Trophoblast cell (in vitro differentiated cells and primary cell): ENCODE results near the gene CHCHD3.
"Not testable (repeated sequence)": the region's sequence is repeated elsewhere in the genome, so short reads cannot be mapped to it uniquely, and the experiment has no call there.

Experiments used
- DNase-seq, 2 donors: peaks; one replicate each; pipeline ENCODE4 v3.0.0-alpha.2; 2016
- H2AFZ ChIP-seq: 2 replicates; pipeline ENCODE4 v1.6.1; 2013; ENCODE audit warnings: low read length, moderate library complexity, mild to moderate bottlenecking; ENCODE audit not compliant: insufficient read depth, poor library complexity
- H2AK5ac ChIP-seq: 2 replicates; pipeline ENCODE4 v1.6.1; 2013; ENCODE audit warnings: mild to moderate bottlenecking, low read length
- H2BK120ac ChIP-seq: 2 replicates; pipeline ENCODE4 v1.6.1; 2013; ENCODE audit warnings: low read length, mild to moderate bottlenecking, moderate library complexity; ENCODE audit not compliant: insufficient read depth, poor library complexity
- H2BK12ac ChIP-seq: 2 replicates; pipeline ENCODE4 v1.6.1; 2013; ENCODE audit warnings: mild to moderate bottlenecking, low read length, moderate library complexity
- H2BK5ac ChIP-seq: 2 replicates; pipeline ENCODE4 v1.6.1; 2013; ENCODE audit warnings: low read length, low read depth, moderate library complexity, mild to moderate bottlenecking; ENCODE audit not compliant: poor library complexity
- H3K14ac ChIP-seq: 2 replicates; pipeline ENCODE4 v1.6.1; 2013; ENCODE audit warnings: mild to moderate bottlenecking, low read length
- H3K18ac ChIP-seq: 2 replicates; pipeline ENCODE4 v1.6.1; 2013; ENCODE audit warnings: mild to moderate bottlenecking, low read length
- H3K23ac ChIP-seq: 2 replicates; pipeline ENCODE4 v1.6.1; 2013; ENCODE audit warnings: low read length
- H3K27ac ChIP-seq: 2 replicates; pipeline ENCODE4 v1.5.1; 2013; ENCODE audit warnings: low read depth, mild to moderate bottlenecking, inconsistent platforms, low read length, moderate library complexity
- H3K27me3 ChIP-seq: 2 replicates; pipeline ENCODE4 v1.6.1; 2013; ENCODE audit warnings: inconsistent platforms, mild to moderate bottlenecking, low read length, moderate library complexity; ENCODE audit not compliant: insufficient read depth
- H3K36me3 ChIP-seq, 2 experiments: 1 replicate in 1 of 2; 2 replicates in 1 of 2; pipeline ENCODE4 v1.6.1; 2013; ENCODE audit warnings: low read length in 2 of 2, mild to moderate bottlenecking in 2 of 2, moderate library complexity in 1 of 2; ENCODE audit not compliant: insufficient read depth in 2 of 2, control insufficient read depth in 1 of 2
- H3K4ac ChIP-seq: 2 replicates; pipeline ENCODE4 v1.6.1; 2013; ENCODE audit warnings: low read depth, mild to moderate bottlenecking, low read length, moderate library complexity
- H3K4me1 ChIP-seq, 2 experiments: 1 replicate in 1 of 2; 2 replicates in 1 of 2; pipeline ENCODE4 v1.6.1; 2013; ENCODE audit warnings: low read length in 2 of 2, mild to moderate bottlenecking in 2 of 2, moderate library complexity in 1 of 2; ENCODE audit not compliant: insufficient read depth in 2 of 2, control insufficient read depth in 1 of 2
- H3K4me2 ChIP-seq: 2 replicates; pipeline ENCODE4 v1.6.1; 2013; ENCODE audit warnings: inconsistent platforms, mild to moderate bottlenecking, low read length, moderate library complexity
- H3K4me3 ChIP-seq: 2 replicates; pipeline ENCODE4 v1.5.1; 2013; ENCODE audit warnings: mild to moderate bottlenecking, low read depth, low read length, inconsistent platforms
- H3K79me1 ChIP-seq: one replicate; pipeline ENCODE4 v1.6.1; 2013; ENCODE audit warnings: low read length
- H3K79me2 ChIP-seq: 2 replicates; pipeline ENCODE4 v1.6.1; 2013; ENCODE audit warnings: low read length, mild to moderate bottlenecking; ENCODE audit not compliant: control insufficient read depth, insufficient read depth, poor library complexity
- H3K9ac ChIP-seq: 2 replicates; pipeline ENCODE4 v1.6.1; 2013; ENCODE audit warnings: mild to moderate bottlenecking, low read length
- H3K9me3 ChIP-seq: 2 replicates; pipeline ENCODE4 v1.6.1; 2013; ENCODE audit warnings: low read depth, mild to moderate bottlenecking, control low read depth, inconsistent platforms, low read length; ENCODE audit not compliant: insufficient read depth
- H4K12ac ChIP-seq: 2 replicates; pipeline ENCODE4 v1.6.1; 2013; ENCODE audit warnings: low read depth, mild to moderate bottlenecking, low read length, moderate library complexity
- H4K8ac ChIP-seq: 2 replicates; pipeline ENCODE4 v1.6.1; 2013; ENCODE audit warnings: low read depth, mild to moderate bottlenecking, low read length, moderate library complexity
- H4K91ac ChIP-seq: one replicate; pipeline ENCODE4 v1.6.1; 2013; ENCODE audit warnings: low read depth, mild to moderate bottlenecking, low read length, moderate library complexity
- WGBS: extraction: QIAGEN DNeasy Blood & Tissue Kit; methylation state at CpG from one replicate; pipeline ENCODE4 v1.1.7; 2013; ENCODE audit warnings: missing lambda C conversion rate; ENCODE audit not compliant: insufficient read length, insufficient coverage; ENCODE audit errors: extremely low coverage; 5-methylcytosine and 5-hydroxymethylcytosine counted together

The CHCHD3 gene

DNA sequence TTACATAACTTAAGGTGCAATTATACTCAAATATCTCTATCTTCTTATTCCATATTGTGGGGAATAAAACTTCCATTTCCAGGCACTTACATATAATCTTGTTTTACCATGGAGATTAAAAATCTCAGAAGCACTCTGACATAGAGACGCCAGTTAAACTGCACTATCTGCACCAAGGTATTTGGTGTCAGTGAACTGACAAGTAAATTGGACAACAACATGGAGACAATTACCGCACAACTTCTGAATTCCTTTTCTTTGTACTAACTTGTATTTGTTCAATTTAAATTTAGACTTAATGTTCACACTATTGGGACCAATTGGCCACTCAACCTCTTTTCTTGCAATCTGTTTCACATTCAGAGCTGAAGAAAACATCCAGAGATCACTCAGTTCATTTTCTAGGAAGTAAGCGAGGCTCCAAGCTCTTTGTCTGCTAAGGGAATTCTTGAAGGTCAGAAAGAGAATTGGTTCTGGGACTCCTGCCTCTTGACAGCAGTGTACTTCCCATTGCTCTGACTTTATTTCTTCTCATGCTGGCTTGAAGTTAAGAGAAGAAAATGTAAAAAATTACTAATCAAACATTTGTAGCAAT, 184.7 kb downstream of the CHCHD3 start:
- no peak overlapping the region for H4K12ac ChIP-seq
- H3K4me3 ChIP-seq = no peak overlapping the region
- H3K4ac ChIP-seq = no peak overlapping the region
- H2BK120ac ChIP-seq = no peak overlapping the region
- no peaks in the 10 kb centered on the region for H3K79me2 ChIP-seq
- WGBS = no CpG with 5 or more reads among the region's 3 CpGs
- peaks cover 0 to 4% of the 10 kb centered on the region in 2 experiments for H3K4me1 ChIP-seq
- H3K79me1 ChIP-seq = no peaks in the 10 kb centered on the region
- H3K9ac ChIP-seq = no peak overlapping the region
- peaks cover 0 to 3% of the 10 kb centered on the region in 2 experiments for H3K36me3 ChIP-seq
- H3K23ac ChIP-seq = no peak overlapping the region
- peaks cover 4% of the 10 kb centered on the region for H3K9me3 ChIP-seq
- H3K4me2 ChIP-seq = no peak overlapping the region
- no peak overlapping the region for H2BK12ac ChIP-seq
- H3K27ac ChIP-seq = no peak overlapping the region
- no peak overlapping the region for H4K8ac ChIP-seq
- no peak for DNase-seq
- H3K18ac ChIP-seq = no peak overlapping the region
- H3K27me3 ChIP-seq = no peaks in the 10 kb centered on the region
- H3K14ac ChIP-seq = no peak overlapping the region
- H2AK5ac ChIP-seq = no peak overlapping the region
- H4K91ac ChIP-seq = no peak overlapping the region
- H2BK5ac ChIP-seq = no peak overlapping the region
- H2AFZ ChIP-seq = no peak overlapping the region

DNA sequence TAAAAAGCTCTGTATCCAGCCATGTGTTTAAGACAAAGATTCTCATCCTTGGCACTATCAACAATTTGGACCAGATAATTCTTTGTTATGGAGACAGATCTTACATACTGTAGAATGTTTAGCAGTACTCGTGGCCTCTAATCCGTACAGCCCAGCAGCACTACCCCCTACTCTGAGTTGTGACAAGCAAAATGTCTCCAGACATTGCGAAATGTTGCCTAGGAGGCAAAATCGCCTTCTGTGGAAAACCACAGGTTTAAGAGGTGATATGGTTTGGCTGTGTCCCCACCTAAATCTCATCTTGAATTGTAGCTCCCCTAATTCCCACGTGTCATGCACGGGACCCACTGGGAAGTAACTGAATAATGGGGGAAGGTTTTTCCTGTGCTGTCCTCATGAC, 186.7 kb downstream of the CHCHD3 start:
- Histone ChIP-seq H2AFZ (no peak overlapping the region), H3K9ac (no peak overlapping the region), H3K18ac (no peak overlapping the region), H2BK120ac (no peak overlapping the region), H3K4me3 (no peak overlapping the region), H3K36me3 (peaks cover 0 to 5% of the 10 kb centered on the region in 2 experiments), H3K79me2 (no peaks in the 10 kb centered on the region), H3K9me3 (peaks cover 4% of the 10 kb centered on the region), H4K8ac (no peak overlapping the region), H3K4me1 (peaks cover 0 to 4% of the 10 kb centered on the region in 2 experiments), H3K4ac (no peak overlapping the region), H4K12ac (no peak overlapping the region), H3K27ac (no peak overlapping the region), H4K91ac (no peak overlapping the region), H3K23ac (no peak overlapping the region), H2AK5ac (no peak overlapping the region), H2BK5ac (no peak overlapping the region), H3K4me2 (no peak overlapping the region), H3K79me1 (no peaks in the 10 kb centered on the region), H3K27me3 (no peaks in the 10 kb centered on the region), H3K14ac (no peak overlapping the region), H2BK12ac (no peak overlapping the region)
- WGBS = no CpG with 5 or more reads among the region's 6 CpGs
- DNase-seq = peak in 1 of 2 donors; percentile 5

GRCh38 chr7:132893560-132893959, 188.3 kb downstream of the CHCHD3 start:
- H2AK5ac ChIP-seq = no peak overlapping the region
- H3K9ac ChIP-seq = no peak overlapping the region
- H3K18ac ChIP-seq = no peak overlapping the region
- H3K4ac ChIP-seq = no peak overlapping the region
- H2BK120ac ChIP-seq = no peak overlapping the region
- no peaks in the 10 kb centered on the region for H3K79me1 ChIP-seq
- peaks cover 4% of the 10 kb centered on the region for H3K9me3 ChIP-seq
- H3K14ac ChIP-seq = no peak overlapping the region
- no peaks in the 10 kb centered on the region for H3K79me2 ChIP-seq
- no peak overlapping the region for H3K27ac ChIP-seq
- no peak overlapping the region for H4K12ac ChIP-seq
- no peak overlapping the region for H2AFZ ChIP-seq
- no peak overlapping the region for H4K91ac ChIP-seq
- DNase-seq = no peak
- peaks cover 0 to 5% of the 10 kb centered on the region in 2 experiments for H3K36me3 ChIP-seq
- no peak overlapping the region for H3K4me3 ChIP-seq
- H3K27me3 ChIP-seq = no peaks in the 10 kb centered on the region
- no peak overlapping the region for H3K23ac ChIP-seq
- H3K4me2 ChIP-seq = no peak overlapping the region
- no peak overlapping the region for H2BK12ac ChIP-seq
- H2BK5ac ChIP-seq = no peak overlapping the region
- no peak overlapping the region for H4K8ac ChIP-seq
- no CpG with 5 or more reads among the region's 4 CpGs for WGBS
- H3K4me1 ChIP-seq = peaks cover 0 to 4% of the 10 kb centered on the region in 2 experiments

DNA sequence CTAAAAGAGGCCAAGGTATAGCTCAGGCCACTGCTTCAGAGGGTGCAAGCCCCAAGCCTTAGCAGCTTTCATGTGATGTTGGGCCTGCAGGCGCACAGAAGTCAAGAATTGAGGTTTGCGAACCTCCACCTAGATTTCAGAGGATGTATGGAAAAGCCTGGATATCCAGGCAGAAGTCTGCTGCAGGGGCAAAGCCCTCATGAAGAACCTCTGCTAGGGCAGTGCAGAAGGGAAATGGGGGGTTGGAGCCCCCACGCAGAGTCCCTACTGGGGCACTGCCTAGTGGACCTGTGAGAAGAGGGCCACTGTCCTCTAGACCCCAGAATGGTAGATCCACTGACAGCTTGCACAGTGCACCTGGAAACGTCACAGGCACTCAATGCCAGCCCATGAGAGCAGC, 189.1 kb downstream of the CHCHD3 start:
- H3K23ac ChIP-seq, H3K4me2 ChIP-seq, H3K4ac ChIP-seq, H3K14ac ChIP-seq, H2BK12ac ChIP-seq, H4K91ac ChIP-seq, H3K18ac ChIP-seq, H3K4me1 ChIP-seq, H3K36me3 ChIP-seq, H2AFZ ChIP-seq, H3K9me3 ChIP-seq, H3K27ac ChIP-seq, DNase-seq, H2BK5ac ChIP-seq, H3K79me2 ChIP-seq, H3K79me1 ChIP-seq, H2BK120ac ChIP-seq, H2AK5ac ChIP-seq, H4K12ac ChIP-seq, H3K27me3 ChIP-seq, H3K9ac ChIP-seq, H4K8ac ChIP-seq: not testable (repeated sequence)
- WGBS = no CpG with 5 or more reads among the region's 4 CpGs
- H3K4me3 ChIP-seq = peak overlapping the region; percentile 37
